NCI-H1417 treated with DMSO at 0.1 percent for 48 hours (cell line): Measurements from ENCODE around the gene EXOSC1.
"Not testable (repeated sequence)": the region's sequence is repeated elsewhere in the genome, so short reads cannot be mapped to it uniquely, and the experiment has no call there.

Experiments
- DNase-seq: peaks from one replicate; lab custom pipeline; 2025; lab: John Stamatoyannopoulos, UW

EXOSC1 gene

GRCh38 chr10:97459111-97459510, 13.3 kb upstream of the EXOSC1 start:
- DNase-seq, result no peak

GRCh38 chr10:97456686-97457065, 10.9 kb upstream of the EXOSC1 start:
- no peak for DNase-seq

- no peak for DNase-seq
Observed at GRCh38 chr10:97456034-97456685, 10.4 kb upstream of the EXOSC1 start.

GRCh38 chr10:97454330-97455036, 8.7 kb upstream of the EXOSC1 start:
- no peak for DNase-seq

- DNase-seq, result no peak
Observed at GRCh38 chr10:97452352-97452751, 6.5 kb upstream of the EXOSC1 start.

GRCh38 chr10:97451605-97452004, 5.8 kb upstream of the EXOSC1 start:
- no peak for DNase-seq

- DNase-seq, result no peak
Observed at GRCh38 chr10:97450828-97451227, 5.0 kb upstream of the EXOSC1 start.

GRCh38 chr10:97445357-97445721, 467 bp downstream of the EXOSC1 start:
- DNase-seq, result no peak

- DNase-seq, result no peak
Observed at GRCh38 chr10:97444212-97444611, 1.6 kb downstream of the EXOSC1 start.

GRCh38 chr10:97442277-97442676, 3.5 kb downstream of the EXOSC1 start:
- no peak for DNase-seq

GRCh38 chr10:97435211-97435610, 10.6 kb downstream of the EXOSC1 start:
- no peak for DNase-seq

GRCh38 chr10:97434557-97434956, 11.2 kb downstream of the EXOSC1 start:
- no peak for DNase-seq

GRCh38 chr10:97434055-97434454, 11.8 kb downstream of the EXOSC1 start:
- DNase-seq, result no peak

GRCh38 chr10:97428572-97428981, 17.2 kb downstream of the EXOSC1 start:
- no peak for DNase-seq

GRCh38 chr10:97427571-97428179, 18.1 kb downstream of the EXOSC1 start:
- DNase-seq, result no peak

GRCh38 chr10:97426776-97427570, 18.8 kb downstream of the EXOSC1 start:
- no peak for DNase-seq

GRCh38 chr10:97425964-97426775, 19.6 kb downstream of the EXOSC1 start, which contains the start of gene PGAM1:
PGAM1 (plus strand) TSS chr10:97426191; CDS start chr10:97426308, 117 bp downstream.
- DNase-seq, result peak; percentile 74

GRCh38 chr10:97423757-97424098, 22.1 kb downstream of the EXOSC1 start:
- DNase-seq, result not testable (repeated sequence)

GRCh38 chr10:97416565-97416964, 29.2 kb downstream of the EXOSC1 start:
- DNase-seq, result no peak

- DNase-seq, result no peak
Observed at GRCh38 chr10:97412891-97413304, 32.9 kb downstream of the EXOSC1 start.

GRCh38 chr10:97411406-97411805, 34.4 kb downstream of the EXOSC1 start:
- no peak for DNase-seq
